ENCODE results near the gene TENM4.

Gene TENM4

GRCh38 chr11:79447038-79447786 is 6.4 kb upstream of the TENM4 start:
- no peak for DNase-seq (ENCODE audit: low read depth)

GRCh38 chr11:79444923-79445322 is 4.1 kb upstream of the TENM4 start:
- DNase-seq (ENCODE audit: low read depth), result no peak

DNA sequence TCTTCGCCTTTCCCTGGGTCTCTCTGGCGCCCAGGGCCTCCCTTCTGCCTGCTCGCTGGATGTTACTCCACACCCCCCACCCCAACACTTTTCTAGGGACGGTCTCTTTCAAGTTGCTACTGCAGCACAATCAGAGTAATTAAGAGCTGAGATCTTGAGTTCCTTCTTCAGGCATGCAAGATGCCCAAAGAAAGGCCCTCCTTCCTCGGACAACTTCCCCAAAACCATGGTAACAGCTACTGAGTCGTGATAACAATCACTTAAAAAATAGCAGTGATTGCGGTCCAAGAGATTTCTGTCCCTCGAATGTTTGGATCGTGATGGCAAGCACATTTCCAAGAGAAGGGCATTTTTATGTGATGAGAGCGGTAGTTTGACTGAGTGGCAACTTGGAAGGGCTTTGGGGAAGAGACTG is 638 bp upstream of the TENM4 start:
- DNase-seq (ENCODE audit: low read depth), result no peak

- DNase-seq (ENCODE audit: low read depth), result no peak
Measured at GRCh38 chr11:79439886-79440570, 802 bp downstream of the TENM4 start.

GRCh38 chr11:79439410-79439885 is 1.4 kb downstream of the TENM4 start:
- no peak for DNase-seq (ENCODE audit: low read depth)

GRCh38 chr11:79438631-79439409 is 2.0 kb downstream of the TENM4 start:
- DNase-seq (ENCODE audit: low read depth), result no peak

GRCh38 chr11:79437981-79438630 is 2.7 kb downstream of the TENM4 start:
- DNase-seq (ENCODE audit: low read depth), result no peak

DNA sequence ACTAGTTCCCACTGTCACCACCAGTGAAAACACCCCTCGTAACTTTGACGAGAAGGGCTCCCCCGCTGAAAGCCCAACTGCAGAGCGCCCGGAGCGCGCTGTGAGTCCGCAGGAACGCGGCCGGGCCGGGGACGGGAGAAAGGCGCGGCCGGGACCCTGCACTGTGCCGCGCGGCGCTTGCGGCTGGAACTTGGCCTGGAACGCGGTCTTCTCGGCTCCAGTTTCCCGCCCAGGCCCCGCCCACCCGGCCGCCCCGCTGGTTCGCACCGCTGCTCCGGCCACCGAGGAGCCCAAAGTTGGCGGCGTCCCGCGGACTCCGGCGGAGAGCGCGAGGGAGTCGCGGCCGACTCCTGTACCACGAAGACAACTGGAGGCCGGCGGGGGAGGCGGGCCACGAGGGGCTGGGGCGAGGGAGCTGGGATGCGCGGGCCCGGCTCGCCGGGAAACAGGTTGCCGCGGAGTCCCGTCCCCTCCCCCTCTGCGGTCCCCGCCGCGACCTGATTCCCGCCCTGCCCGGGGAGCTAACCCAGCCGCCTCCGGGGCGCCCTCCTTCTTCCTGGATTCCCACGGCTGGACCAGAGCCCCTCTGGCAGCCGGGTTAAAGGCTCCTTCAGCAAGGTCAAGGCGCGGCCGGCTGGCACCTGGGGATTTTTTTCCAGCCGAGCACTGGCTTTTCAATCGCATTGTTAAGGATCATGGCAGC is 3.4 kb downstream of the TENM4 start:
- DNase-seq (ENCODE audit: low read depth), result no peak

DNA sequence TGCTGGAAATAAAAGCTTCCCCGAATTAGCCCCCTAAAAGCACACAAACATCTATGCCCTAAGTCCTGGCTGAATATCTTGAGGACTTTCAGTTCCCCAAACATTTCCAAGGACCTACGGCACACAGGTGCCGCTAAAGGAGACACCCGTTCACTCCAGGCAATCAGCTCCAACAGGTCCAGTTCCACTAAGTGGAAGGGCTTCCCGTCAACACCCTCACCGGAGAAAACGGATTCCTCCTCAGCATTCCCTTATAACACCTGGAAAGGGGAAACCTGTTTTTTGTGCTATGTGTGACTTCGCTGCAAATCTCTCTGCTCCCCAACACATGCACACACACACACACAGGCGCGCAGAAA is 3.9 kb downstream of the TENM4 start:
- DNase-seq (ENCODE audit: low read depth), result no peak

GRCh38 chr11:79434283-79434682 is 6.5 kb downstream of the TENM4 start:
- no peak for DNase-seq (ENCODE audit: low read depth)

DNA sequence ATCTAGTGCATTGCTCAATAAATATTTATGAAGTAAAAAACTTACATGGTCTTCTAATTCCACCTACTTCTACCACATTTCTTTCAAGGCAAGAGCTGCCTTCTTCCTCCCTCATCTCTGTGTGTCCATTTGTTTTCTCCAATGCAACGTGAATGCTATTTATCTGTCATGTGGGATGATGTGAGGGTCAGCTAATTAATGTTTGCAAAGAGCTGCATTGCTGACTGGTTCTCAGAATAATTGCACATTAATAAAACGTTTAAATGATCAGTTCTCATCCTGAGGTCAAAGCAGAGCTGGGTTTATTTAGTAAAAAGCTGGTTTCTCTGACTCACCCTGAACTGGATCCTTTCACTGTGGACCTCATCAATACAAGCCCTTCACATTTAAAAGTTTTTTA is 8.7 kb downstream of the TENM4 start:
- DNase-seq (ENCODE audit: low read depth), result no peak

- no peak for DNase-seq (ENCODE audit: low read depth)
Measured at GRCh38 chr11:79431535-79431934, 9.3 kb downstream of the TENM4 start.

GRCh38 chr11:79430280-79430679 is 10.6 kb downstream of the TENM4 start:
- DNase-seq (ENCODE audit: low read depth), result no peak

DNA sequence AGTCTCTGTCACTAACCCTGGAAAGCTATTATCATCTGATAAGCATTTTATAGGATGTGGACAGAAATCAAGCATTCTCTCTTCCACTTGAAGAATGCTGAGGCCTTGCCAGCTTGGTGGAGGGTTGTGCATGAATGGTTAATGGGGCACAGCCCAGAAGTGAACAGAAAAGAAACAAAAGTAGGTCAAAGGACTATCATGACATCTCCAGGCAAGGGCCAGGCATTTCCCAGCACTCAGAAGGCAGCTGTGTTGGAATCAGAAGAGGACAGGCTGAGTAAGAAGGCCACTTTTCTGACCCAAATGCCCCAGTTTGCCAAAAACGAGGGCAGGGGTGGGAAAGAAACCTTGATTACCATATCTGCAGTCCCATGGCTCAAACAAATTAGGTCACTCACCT is 12.4 kb downstream of the TENM4 start:
- DNase-seq (ENCODE audit: low read depth), result no peak

DNA sequence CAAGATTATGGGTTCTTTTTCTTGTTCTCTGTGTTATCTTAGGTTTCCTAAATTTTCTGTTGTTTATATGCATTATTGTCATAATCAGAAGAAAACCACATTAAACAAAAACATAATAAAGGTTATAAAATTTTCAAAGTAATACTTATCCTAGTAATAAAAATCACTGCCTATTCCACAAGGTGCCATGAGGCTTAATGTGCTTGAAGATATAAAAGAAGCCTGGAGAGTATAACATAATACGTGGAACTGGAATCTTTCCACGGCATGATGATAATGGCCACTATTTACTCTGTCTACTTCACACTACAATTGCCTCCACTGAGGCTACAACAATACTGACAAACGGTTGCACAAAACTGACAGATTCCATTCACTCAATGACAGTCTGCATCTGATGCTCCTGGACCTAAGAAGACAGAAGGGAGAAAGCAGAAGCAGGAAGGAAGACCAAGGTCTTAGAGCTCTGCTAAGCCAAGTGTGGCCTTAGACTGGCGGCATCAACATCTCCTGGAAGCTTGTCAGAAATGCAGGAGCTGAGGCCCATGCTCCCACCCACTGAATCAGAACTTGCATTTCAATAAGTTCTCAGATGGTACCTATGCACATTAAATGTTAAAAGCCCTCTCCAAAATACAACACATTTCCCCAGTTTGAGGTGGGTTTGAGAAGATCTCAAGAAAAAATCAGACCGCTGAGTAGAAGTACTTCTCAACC is 13.1 kb downstream of the TENM4 start:
- DNase-seq (ENCODE audit: low read depth), result no peak

DNA sequence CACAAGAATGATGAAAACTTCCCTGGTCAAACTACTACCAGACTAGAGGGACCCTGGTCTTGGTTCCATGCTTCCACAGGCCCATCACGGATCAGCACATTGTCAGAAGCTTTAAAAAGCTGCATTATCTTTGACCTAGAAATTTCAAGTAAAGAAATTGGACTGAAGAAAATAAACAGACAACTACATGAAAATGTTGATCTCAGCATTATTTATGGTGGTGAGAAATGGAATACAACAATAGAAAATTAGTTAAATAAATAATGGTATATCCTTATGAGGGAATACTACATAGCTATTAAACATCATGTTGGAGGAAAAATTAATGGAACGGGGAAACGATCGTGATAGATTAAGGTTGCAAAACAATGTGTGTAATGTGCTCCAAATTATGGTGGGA is 13.7 kb downstream of the TENM4 start:
- no peak for DNase-seq (ENCODE audit: low read depth)

- no peak for DNase-seq (ENCODE audit: low read depth)
Measured at GRCh38 chr11:79425463-79425862, 15.4 kb downstream of the TENM4 start.

- DNase-seq (ENCODE audit: low read depth), result no peak
Measured at GRCh38 chr11:79423736-79424135, 17.1 kb downstream of the TENM4 start.

DNA sequence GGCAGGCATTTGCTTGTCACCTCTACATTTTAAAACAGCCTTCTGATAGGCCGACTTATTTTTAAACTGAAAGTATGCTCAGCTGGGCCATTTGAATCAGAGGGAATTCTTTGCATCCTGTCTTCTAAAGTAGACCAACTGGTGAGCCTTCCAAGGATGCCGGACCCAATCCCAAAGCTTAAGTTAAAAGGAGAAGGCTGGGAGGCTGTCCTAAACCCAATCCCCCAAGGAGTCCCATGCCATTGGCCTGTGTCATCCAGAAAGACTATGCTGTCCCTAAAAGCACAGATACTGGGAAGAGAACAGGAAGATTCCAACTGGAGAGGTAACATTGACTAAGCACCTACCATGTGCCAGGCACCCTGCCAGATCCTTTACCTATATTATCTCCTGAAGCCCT is 18.0 kb downstream of the TENM4 start:
- DNase-seq (ENCODE audit: low read depth), result no peak

GRCh38 chr11:79421820-79422219 is 19.0 kb downstream of the TENM4 start:
- no peak for DNase-seq (ENCODE audit: low read depth)

GRCh38 chr11:79419120-79419519 is 21.7 kb downstream of the TENM4 start:
- DNase-seq (ENCODE audit: low read depth), result no peak
